ENCODE results near the gene NLRP13.

The NLRP13 gene

DNA sequence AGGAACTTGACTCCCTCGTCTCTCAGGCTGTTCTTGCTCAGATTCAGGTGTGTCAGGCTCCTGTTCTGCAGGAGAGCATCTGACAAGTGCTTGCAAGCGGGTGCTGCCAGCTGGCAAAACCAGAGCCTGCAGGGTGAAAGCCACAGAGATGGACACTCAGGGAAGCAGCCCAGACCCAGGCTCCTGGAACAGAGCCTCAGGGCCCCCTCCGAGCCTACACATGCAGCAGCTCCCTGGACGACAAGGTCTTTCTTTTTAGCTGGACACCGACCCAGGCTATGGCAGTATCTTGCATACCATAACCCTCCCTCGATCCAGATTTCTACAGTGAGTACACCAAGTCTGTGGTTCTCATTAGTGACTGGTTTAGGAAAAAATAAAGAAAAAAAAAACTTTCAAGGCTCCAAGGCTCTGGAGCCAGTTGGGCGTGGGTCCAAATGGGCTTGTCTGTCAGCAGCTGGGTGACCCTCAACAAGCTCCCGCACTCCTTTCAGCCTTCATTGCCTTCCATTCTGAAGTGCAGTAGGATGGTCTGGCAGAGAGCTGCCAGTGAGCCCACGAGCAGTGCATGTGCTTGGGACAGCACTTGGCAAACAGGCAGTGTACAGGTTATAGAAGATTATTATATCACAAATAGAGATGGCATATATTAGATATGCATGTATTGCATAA lies 29.9 kb downstream of the NLRP13 start:
- no peak for DNase-seq (ENCODE audit: low read depth)

- no peak for DNase-seq (ENCODE audit: low read depth)
Observed at GRCh38 chr19:55901369-55902079, 30.6 kb downstream of the NLRP13 start.

- no peak for DNase-seq (ENCODE audit: low read depth)
Observed at GRCh38 chr19:55898911-55899310, 33.2 kb downstream of the NLRP13 start.

GRCh38 chr19:55882626-55883025 lies 49.5 kb downstream of the NLRP13 start:
- no peak for DNase-seq (ENCODE audit: low read depth)

DNA sequence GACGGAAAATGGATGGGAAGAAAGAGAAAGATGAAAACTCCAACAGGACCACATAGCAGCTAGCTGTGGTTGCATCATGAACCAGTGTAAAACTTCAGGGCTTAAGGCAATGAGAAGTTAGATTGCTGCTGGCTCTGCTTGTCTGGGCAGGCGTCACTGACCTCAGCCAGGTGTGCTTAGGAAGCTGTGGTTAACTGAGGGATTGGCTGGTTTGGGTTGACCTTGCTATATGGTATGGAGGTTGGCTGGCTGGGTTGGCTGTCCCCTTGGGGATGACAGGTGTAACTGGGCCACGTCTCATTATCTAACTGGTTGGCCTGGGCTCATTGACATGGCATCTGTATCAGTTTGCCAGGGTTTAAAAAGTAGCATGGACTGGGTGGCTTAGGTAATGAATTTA lies 54.9 kb downstream of the NLRP13 start:
- no peak for DNase-seq (ENCODE audit: low read depth)

- no peak for DNase-seq (ENCODE audit: low read depth)
Observed at GRCh38 chr19:55870736-55871135, 61.4 kb downstream of the NLRP13 start.

DNA sequence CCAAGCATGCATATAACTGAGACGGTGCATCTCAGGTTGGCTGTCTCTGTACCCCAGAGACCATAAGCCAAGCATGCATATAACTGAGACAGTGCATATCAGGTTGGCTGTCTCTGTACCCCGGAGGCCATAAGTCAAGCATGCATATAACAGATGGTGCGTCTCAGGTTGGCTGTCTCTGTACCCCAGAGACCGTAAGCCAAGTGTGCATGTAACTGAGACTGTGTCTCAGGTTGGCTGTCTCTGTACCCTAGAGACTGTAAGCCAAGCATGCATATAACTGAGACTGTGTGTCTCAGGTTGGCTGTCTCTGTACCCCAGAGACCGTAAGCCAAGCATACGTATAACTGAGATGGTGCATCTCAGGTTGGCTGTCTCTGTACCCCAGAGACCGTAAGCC lies 65.0 kb downstream of the NLRP13 start:
- DNase-seq (ENCODE audit: low read depth) = no peak

DNA sequence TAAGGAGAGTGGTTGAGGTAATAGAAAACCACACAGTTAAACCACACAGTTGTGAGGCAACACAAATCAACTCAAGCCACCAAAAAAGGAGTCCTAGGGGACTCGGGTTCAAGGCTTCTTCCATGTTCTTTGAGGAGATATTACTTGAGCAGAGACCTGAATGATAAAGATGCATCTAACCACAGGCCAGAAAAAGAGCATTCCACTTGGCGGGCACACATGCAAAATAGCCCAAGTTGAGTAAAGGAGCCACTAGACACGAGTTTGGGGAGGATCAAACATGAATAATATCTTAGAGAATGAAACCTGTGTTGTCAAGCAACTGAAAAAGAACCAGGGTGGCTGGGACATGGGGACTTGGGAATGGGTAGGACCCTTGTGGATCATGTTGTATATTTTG lies 65.6 kb downstream of the NLRP13 start:
- no peak for DNase-seq (ENCODE audit: low read depth)

GRCh38 chr19:55858969-55859368 lies 73.2 kb downstream of the NLRP13 start:
- no peak for DNase-seq (ENCODE audit: low read depth)

DNA sequence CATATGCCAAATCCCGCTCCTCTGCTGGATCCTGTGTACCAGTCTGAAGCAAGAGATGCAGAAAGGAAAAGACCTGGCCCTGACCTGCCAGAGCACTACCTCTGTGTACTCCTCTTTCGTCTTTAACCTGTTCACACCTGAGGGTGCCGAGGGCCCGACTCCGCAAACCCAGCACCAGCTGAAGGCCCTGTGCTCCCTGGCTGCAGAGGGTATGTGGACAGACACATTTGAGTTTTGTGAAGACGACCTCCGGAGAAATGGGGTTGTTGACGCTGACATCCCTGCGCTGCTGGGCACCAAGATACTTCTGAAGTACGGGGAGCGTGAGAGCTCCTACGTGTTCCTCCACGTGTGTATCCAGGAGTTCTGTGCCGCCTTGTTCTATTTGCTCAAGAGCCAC lies 73.7 kb downstream of the NLRP13 start:
- DNase-seq (ENCODE audit: low read depth) = no peak

DNA sequence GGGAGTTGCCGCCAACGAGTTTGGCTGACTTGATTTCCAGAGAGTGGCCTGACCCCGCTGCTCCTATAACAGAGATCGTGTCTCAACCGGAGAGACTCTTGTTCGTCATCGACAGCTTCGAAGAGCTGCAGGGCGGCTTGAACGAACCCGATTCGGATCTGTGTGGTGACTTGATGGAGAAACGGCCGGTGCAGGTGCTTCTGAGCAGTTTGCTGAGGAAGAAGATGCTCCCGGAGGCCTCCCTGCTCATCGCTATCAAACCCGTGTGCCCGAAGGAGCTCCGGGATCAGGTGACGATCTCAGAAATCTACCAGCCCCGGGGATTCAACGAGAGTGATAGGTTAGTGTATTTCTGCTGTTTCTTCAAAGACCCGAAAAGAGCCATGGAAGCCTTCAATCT lies 74.2 kb downstream of the NLRP13 start:
- no peak for DNase-seq (ENCODE audit: low read depth)

- DNase-seq (ENCODE audit: low read depth) = no peak
Observed at GRCh38 chr19:55857149-55857548, 75.0 kb downstream of the NLRP13 start.

GRCh38 chr19:55855160-55855559 lies 77.0 kb downstream of the NLRP13 start:
- no peak for DNase-seq (ENCODE audit: low read depth)
